ENCODE measurements around the gene RMC1.
"Not testable (repeated sequence)": the region's sequence is repeated elsewhere in the genome, so short reads cannot be mapped to it uniquely, and the experiment has no call there.

Gene RMC1

DNA sequence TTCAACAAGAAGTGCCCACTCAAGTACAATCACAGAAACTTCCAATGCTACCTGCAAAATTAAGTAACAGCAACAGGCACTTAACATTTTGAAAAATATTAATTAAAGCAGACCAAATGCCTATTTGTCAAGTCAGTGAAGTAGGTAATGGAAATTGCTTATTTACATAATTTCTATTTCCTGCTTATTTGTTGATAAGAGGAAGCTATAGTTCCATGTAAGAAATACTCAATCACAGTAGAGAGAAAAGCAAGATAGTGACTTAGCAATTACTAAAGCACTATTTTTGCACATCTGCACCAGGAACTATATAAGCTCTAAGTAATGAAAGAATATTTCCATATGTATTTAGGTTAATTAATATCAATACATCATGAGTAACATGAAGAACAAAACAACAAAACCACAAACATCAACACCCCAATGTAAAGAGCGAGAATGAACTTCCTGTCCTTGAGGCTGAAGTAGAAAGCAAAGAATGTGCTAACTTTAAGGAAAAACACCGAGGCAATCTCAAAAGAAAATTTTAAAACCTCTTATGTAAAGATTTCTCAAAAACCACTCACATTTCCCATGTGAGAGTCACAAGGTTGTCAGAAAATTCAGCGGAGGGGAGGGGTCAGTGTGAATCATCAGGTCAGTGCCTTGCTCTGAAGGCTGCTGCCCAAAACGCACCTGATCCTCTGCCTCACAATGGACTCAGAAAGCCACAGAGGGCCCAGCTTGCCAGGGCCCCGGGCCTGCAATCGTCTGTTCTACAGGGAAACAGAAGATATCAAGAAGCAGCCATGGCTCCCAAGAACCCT is 70.5 kb downstream of the RMC1 start:
- no peak for DNase-seq (ENCODE audit: low read depth)
- H3K4me3 ChIP-seq (ENCODE audit: control insufficient read depth, low read depth, low read length), result no peak overlapping the region
- TF ChIP-seq, protein P1, sequence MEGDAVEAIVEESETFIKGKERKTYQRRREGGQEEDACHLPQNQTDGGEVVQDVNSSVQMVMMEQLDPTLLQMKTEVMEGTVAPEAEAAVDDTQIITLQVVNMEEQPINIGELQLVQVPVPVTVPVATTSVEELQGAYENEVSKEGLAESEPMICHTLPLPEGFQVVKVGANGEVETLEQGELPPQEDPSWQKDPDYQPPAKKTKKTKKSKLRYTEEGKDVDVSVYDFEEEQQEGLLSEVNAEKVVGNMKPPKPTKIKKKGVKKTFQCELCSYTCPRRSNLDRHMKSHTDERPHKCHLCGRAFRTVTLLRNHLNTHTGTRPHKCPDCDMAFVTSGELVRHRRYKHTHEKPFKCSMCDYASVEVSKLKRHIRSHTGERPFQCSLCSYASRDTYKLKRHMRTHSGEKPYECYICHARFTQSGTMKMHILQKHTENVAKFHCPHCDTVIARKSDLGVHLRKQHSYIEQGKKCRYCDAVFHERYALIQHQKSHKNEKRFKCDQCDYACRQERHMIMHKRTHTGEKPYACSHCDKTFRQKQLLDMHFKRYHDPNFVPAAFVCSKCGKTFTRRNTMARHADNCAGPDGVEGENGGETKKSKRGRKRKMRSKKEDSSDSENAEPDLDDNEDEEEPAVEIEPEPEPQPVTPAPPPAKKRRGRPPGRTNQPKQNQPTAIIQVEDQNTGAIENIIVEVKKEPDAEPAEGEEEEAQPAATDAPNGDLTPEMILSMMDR (IDR thresholded peaks at IDR 0.05; ENCODE audit: control insufficient read depth, insufficient read depth, low read depth, low read length, missing control alignments), result no peak

DNA sequence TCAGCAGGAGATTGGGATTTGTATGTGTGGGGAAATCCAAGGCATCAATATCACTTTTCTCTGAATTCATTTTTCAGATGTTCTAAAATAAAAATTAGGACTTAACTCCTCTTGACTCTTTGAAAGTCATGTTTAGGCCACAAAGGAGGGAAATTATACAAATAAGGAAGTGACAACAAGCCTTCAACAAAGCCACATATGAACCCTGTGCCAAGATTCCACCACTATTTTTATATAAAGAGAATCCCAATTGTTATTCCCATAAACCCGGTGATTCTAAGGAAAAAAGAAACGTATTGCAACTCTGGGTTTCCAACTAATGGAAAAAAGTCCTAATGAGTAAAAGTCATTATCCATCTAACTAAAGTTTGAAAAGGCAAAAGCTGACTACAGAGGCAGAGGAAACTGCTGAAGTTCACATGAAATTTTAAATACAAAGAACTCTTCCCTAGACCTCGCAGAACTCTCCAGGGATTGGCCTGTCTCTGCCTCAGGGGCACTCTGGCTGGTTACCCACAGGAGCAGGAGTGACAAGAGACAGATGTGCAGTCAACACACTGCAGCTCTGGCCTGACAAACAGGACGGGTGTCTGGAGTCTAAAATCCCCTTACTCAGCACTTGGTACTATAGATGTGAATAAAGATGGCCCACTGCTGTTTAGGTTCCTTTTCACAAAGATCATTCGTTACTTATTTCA is 71.4 kb downstream of the RMC1 start:
- no peak for DNase-seq (ENCODE audit: low read depth)
- H3K4me3 ChIP-seq (ENCODE audit: control insufficient read depth, low read depth, low read length), result no peak overlapping the region
- TF ChIP-seq, protein P1 (IDR thresholded peaks at IDR 0.05; ENCODE audit: control insufficient read depth, insufficient read depth, low read depth, low read length, missing control alignments), result no peak

DNA sequence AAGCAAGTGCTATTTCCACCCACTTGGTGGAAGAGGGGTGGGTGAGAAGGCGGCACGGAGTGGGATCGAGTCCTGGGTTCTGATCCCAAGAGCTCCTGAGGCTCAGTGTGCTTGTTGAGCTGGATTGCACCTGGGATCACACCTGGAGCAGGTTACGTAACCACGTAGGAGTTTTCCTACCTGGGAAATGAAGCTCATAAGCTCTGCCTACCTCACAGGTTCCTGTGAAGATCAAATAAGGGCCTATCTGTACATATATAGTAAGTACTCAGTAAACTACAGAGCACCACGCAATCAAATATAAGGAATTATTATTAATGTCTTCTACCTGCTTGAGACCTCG is 72.0 kb downstream of the RMC1 start:
- no peak for DNase-seq (ENCODE audit: low read depth)
- TF ChIP-seq, protein P1 (IDR thresholded peaks at IDR 0.05; ENCODE audit: control insufficient read depth, insufficient read depth, low read depth, low read length, missing control alignments), result no peak
- no peak overlapping the region for H3K4me3 ChIP-seq (ENCODE audit: control insufficient read depth, low read depth, low read length)

DNA sequence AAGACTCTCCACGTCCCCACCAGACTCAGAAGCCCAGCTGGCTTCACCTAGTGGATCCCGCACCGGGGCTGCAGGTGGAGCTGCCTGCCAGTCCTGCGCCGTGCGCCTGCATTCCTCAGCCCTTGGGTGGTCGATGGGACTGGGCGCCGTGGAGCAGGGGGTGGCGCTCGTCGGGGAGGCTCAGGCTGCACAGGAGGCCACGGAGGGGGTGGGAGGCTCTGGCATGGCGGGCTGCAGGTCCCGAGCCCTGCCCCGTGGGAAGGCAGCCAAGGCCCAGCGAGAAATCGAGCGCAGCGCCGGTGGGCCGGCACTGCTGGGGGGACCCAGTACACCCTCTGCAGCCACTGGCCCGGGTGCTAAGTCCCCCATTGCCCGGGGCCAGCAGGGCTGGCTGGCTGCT is 74.2 kb downstream of the RMC1 start:
- not testable (repeated sequence) for DNase-seq (ENCODE audit: low read depth); H3K4me3 ChIP-seq (ENCODE audit: control insufficient read depth, low read depth, low read length)

DNA sequence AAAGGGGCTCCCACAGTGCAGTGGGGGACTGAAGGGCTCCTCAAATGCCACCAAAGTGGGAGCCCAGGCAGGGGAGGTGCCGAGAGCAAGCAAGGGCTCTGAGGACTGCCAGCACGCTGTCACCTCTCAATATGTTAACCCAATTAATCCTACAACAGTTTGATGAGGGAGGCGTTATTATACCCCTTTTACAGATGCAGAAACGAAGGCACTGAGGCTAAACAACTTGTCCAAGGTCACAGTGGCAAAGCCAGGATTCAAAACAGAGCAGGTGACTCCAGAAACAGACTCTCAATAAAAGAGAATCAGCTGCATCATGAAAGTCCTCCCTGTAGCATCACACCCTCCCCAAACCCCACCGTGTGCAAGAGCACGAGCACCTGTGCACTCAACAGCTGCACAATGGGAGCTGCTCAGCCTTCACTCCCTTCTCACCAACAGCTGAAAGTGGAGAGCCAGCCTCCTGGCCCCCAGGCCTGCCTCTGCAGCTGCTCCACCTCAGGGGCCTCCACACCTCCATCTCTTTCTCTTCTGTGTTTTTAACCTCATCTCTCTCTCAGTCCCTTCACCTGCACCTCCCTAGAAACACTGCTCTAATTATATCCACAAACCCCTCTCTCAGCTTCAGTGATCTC is 74.9 kb downstream of the RMC1 start:
- H3K4me3 ChIP-seq (ENCODE audit: control insufficient read depth, low read depth, low read length), result no peak overlapping the region
- DNase-seq (ENCODE audit: low read depth), result no peak
- TF ChIP-seq, protein P1 (IDR thresholded peaks at IDR 0.05; ENCODE audit: control insufficient read depth, insufficient read depth, low read depth, low read length, missing control alignments), result no peak

DNA sequence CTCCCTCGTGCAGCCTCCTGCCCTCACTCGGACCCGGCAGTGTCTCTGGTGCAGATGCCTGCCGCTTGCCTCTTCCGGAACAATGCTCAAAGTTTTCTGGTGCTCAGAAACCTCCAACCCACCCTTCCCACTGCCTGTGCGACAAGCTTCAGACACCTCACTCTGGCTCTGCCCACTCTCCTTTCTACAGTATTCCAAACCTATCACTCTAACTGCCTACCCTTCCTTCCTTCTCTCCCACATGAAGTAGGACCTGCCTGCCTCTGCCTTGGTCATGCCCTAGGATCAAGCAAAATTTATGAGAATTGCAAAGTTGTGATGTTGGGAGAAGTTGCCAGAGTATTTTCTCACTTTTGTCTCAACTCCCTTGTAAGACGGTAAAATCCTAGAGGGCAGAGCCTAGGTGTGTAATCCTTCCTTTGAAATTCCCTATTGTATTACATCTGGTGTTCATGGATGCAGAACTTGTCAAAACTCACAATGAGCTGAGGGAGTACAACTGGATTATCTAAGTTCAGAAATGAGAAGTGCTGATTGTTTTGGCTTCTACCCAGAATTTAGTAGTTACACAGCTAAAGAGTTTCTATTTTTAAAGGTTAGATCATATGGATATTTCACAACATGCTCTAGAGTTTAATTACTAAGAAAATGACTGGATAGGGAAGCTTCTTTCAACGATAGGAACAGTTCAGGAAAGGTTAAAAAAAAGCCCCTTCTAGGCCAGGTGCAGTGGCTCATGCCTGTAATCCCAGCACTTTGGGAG is 75.8 kb downstream of the RMC1 start:
- no peak for DNase-seq (ENCODE audit: low read depth)

More for the DNA sequence above, 75.8 kb downstream of the RMC1 start:
- TF ChIP-seq, protein P1 (IDR thresholded peaks at IDR 0.05; ENCODE audit: control insufficient read depth, insufficient read depth, low read depth, low read length, missing control alignments), result no peak
- no peak overlapping the region for H3K4me3 ChIP-seq (ENCODE audit: control insufficient read depth, low read depth, low read length)

Measured in AG09309 (cell line).